Measurements from ENCODE around the gene ESD.
A peak's percentile ranks its signal among the peaks of the same experiment; 100 is the strongest.

The ESD gene

GRCh38 chr13:46743191-46743590 lies 53.8 kb downstream of the ESD start:
- no peak for DNase-seq

DNA sequence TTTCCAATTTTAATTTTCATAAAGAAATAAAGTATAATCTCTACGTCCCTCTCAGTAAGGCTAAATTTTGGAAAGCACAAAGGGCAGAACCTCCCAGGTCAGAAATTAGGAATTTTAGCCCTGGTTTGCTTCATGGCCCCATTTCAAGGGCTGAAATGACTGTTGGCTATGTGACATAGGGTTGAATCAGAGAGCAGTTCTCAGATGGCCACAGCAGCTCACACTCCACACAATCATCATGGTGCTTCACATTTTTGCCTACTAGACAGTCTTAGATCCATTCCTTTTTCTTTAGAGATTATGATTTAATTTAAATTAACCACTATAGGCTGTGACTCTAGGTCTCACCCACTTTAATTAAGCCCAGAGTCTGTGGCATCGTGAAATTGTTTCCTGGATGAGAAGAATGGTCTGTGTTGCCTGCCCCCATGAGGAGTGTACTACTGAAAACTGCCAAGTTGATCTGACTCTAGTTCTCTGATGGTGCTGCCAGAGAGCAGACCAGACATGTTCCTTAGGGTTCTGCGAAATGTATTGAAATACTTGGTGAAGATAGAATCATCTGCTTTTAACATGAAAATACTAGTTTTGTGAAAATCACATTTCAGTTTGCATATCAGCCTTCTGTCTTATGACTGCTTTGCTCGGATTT lies 57.4 kb downstream of the ESD start:
- no peak for DNase-seq

GRCh38 chr13:46738766-46739165 lies 58.2 kb downstream of the ESD start:
- no peak for DNase-seq

- peak; percentile 14 for DNase-seq
Observed at GRCh38 chr13:46738055-46738454, 58.9 kb downstream of the ESD start.

DNA sequence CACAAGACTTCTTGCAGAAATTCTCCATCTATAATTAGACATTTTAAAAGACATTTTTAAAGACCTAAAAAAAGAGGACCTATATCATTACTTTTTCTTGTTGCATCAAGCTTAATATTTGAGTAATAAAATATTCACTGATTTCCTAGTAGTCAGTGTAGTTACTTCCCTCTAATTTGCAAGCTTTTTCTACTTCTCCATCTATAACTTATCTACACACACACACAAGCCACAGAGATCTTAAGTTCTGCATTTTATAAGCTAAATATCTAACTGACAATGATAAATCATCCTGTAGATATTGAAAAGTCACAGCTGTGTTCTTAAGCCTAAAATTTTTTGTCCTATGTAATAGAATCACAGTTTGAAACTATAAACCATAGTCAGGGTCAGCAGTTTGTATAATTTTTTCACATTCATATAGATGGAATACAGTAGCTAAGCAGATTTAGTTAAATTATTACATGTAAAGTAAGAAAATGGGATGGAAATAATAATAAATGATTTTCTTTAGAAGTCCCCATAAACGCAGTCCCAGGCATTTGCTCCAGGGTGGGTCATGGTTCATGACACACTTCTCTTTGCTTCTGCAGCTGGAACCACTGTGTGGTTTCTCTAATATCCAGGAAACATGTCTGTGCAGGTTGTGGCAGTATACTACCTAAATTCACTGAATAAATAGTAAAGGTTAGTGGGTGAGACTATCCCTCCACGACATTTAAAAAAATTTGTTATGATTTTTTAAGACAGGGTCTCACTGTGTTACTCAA lies 60.2 kb downstream of the ESD start:
- peak; percentile 87 for DNase-seq

DNA sequence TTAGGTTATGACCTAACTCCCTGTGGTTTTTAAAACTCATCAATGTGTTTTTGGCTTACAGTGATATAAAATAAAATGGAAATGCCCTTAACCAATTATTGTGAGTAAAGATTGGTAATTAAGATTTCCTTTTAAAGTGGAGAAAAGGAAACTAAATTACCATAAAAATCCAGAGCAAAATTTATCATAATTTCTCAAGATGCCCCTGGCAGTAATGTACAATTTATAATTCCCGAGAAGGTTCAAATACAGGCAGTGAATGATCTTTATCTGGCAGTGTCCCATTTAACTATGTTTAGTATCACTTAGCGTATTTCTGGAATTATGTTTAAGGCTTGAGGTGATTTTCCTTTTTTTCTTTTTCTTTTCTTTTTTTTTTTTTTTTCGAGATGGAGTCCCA lies 61.5 kb downstream of the ESD start:
- DNase-seq = no peak

GRCh38 chr13:46731535-46731934 lies 65.4 kb downstream of the ESD start:
- no peak for DNase-seq

- DNase-seq = peak; percentile 56
Observed at GRCh38 chr13:46728777-46729176, 68.2 kb downstream of the ESD start.

DNA sequence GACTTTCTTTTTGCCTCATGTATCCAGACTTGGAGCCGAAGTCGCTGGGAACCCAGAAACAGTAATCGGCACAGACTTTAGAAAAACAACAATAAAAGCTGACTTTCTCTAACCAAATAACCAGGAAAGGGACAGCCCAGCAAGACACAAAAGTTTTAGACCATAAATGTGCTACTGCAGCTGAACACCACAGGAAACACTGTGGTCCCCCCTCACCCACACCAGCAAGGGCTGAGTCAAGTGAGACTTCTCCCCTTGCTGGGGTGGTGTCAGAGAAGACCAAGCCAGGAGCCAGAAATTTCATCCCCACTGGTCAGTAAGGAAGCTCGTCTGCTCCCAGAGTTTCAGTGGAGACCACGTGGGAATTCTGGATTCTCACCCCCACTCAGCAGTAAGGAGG lies 70.6 kb downstream of the ESD start:
- no peak for DNase-seq
